Stimulated activated CD4-positive, alpha-beta T cell treated with anti-CD3 and anti-CD28 coated beads, Interleukin-4, amount 100 ng/mL, for 1 hour (primary cell): ENCODE data around the gene GNG12.
A peak's percentile ranks its signal among the peaks of the same experiment; 100 is the strongest.

Experiments
- DNase-seq: peaks from one replicate; pipeline ENCODE4 v3.0.0-alpha.2; 2020

GNG12 gene

GRCh38 chr1:67832737-67833601 is at the start of gene GNG12:
Gene GNG12, minus strand, starts transcription at chr1:67833467. Its CDS starts 125,781 bp downstream, at chr1:67707686.
- DNase-seq = peak; percentile 29

GRCh38 chr1:67882196-67882958 is 49.1 kb upstream of the GNG12 start:
- no peak for DNase-seq

GRCh38 chr1:67880056-67880601 is 46.9 kb upstream of the GNG12 start:
- no peak for DNase-seq

- no peak for DNase-seq
Observed at GRCh38 chr1:67879485-67879884, 46.2 kb upstream of the GNG12 start.

GRCh38 chr1:67874501-67875111 is 41.3 kb upstream of the GNG12 start:
- no peak for DNase-seq

- no peak for DNase-seq
Observed at GRCh38 chr1:67869233-67869632, 36.0 kb upstream of the GNG12 start.

- no peak for DNase-seq
Observed at GRCh38 chr1:67863637-67864036, 30.4 kb upstream of the GNG12 start.

GRCh38 chr1:67862685-67863084 is 29.4 kb upstream of the GNG12 start:
- DNase-seq = no peak

GRCh38 chr1:67861856-67862516 is 28.7 kb upstream of the GNG12 start:
- no peak for DNase-seq

- DNase-seq = no peak
Observed at GRCh38 chr1:67860776-67861175, 27.5 kb upstream of the GNG12 start.

GRCh38 chr1:67856921-67857320 is 23.7 kb upstream of the GNG12 start:
- DNase-seq = no peak

- no peak for DNase-seq
Observed at GRCh38 chr1:67855961-67856360, 22.7 kb upstream of the GNG12 start.

GRCh38 chr1:67855444-67855843 is 22.2 kb upstream of the GNG12 start:
- no peak for DNase-seq

GRCh38 chr1:67853704-67854103 is 20.4 kb upstream of the GNG12 start:
- no peak for DNase-seq

GRCh38 chr1:67851800-67852199 is 18.5 kb upstream of the GNG12 start:
- no peak for DNase-seq

GRCh38 chr1:67850611-67851075 is 17.4 kb upstream of the GNG12 start:
- peak; percentile 5 for DNase-seq

GRCh38 chr1:67850151-67850551 is 16.9 kb upstream of the GNG12 start:
- no peak for DNase-seq

- no peak for DNase-seq
Observed at GRCh38 chr1:67847466-67847865, 14.2 kb upstream of the GNG12 start.

- DNase-seq = no peak
Observed at GRCh38 chr1:67846538-67846937, 13.3 kb upstream of the GNG12 start.

- DNase-seq = no peak
Observed at GRCh38 chr1:67844988-67845387, 11.7 kb upstream of the GNG12 start.

GRCh38 chr1:67843746-67844145 is 10.5 kb upstream of the GNG12 start:
- no peak for DNase-seq

GRCh38 chr1:67843331-67843730 is 10.1 kb upstream of the GNG12 start:
- no peak for DNase-seq

GRCh38 chr1:67840449-67840848 is 7.2 kb upstream of the GNG12 start:
- no peak for DNase-seq
